Activated CD8-positive, alpha-beta T cell treated with anti-CD3 and anti-CD28 coated beads for 36 hours (primary cell): ENCODE results near the gene PNKD. TPM values are rescaled to one million over a fixed set of nuclear protein-coding genes. Genes with fewer than 3 reads are reported as not detected.

Experiments
- ATAC-seq: fragments of 200-7000 bp; cut with Tn5 transposase; one replicate; pipeline ENCODE4 v1.10.0; 2021; ENCODE audit warnings: mild to moderate bottlenecking, moderate library complexity
- CTCF ChIA-PET: fragments of 350-600 bp; sonication (Branson Sonifier 250); formaldehyde crosslinking; loops from one replicate; lab custom pipeline; 2021; ENCODE audit warnings: antibody characterized with exemption; lab: Charles Lee
- POLR2A ChIA-PET: fragments of 350-600 bp; sonication (Branson Sonifier 250); formaldehyde crosslinking; loops from one replicate; lab custom pipeline; 2021; ENCODE audit warnings: antibody characterized with exemption; lab: Charles Lee
- DNase-seq: peaks from one replicate; pipeline ENCODE4 v3.0.0-alpha.2; 2020
- H3K27ac Mint-ChIP-seq: one replicate; pipeline ENCODE4 v1.8.0; 2021; ENCODE audit warnings: mild to moderate bottlenecking, mixed read lengths
- H3K27me3 Mint-ChIP-seq: one replicate; pipeline ENCODE4 v1.8.0; 2021; ENCODE audit warnings: mixed read lengths
- H3K36me3 Mint-ChIP-seq: one replicate; pipeline ENCODE4 v1.8.0; 2021; ENCODE audit warnings: low read depth, mixed read lengths
- H3K4me1 Mint-ChIP-seq: one replicate; pipeline ENCODE4 v1.8.0; 2021; ENCODE audit warnings: low read depth, mixed read lengths
- H3K4me3 Mint-ChIP-seq: one replicate; pipeline ENCODE4 v1.8.0; 2021; ENCODE audit warnings: mild to moderate bottlenecking, moderate library complexity, mixed read lengths
- H3K9me3 Mint-ChIP-seq: one replicate; pipeline ENCODE4 v1.8.0; 2021; ENCODE audit warnings: mixed read lengths
- CTCF ChIP-seq: fragments of 200-600 bp; IDR thresholded peaks from one replicate; pipeline ENCODE4 v1.8.0; 2022; ENCODE audit warnings: antibody characterized with exemption, mild to moderate bottlenecking
- intact Hi-C: fragments of 100-400 bp; cut with micrococcal nuclease; formaldehyde crosslinking; loops from one replicate; pipeline ENCODE4 v1.10.0; 2022
- total RNA-seq, 2 experiments: library from RNA; stranded (reverse); gene quantifications; one replicate each; pipeline ENCODE4 v1.2.3, GENCODE V29; 2021

Gene PNKD
- total RNA-seq, 2 experiments from 2014 or later = 19.8 to 24.4 TPM

GRCh38 chr2:218273908-218274249, 3.6 kb downstream of the PNKD start:
- H3K27me3 Mint-ChIP-seq = no peaks in the 10 kb centered on the region
- DNase-seq (no peak), ATAC-seq (no peak)
- ChIA-PET POLR2A (interaction anchor here (7.7 to 9.4 kb wide), 2 partner anchors 11 to 16 kb away, joined by 39 to 97 read pairs; no protein-coding TSS in a partner anchor), CTCF (interaction anchor here (0.9 to 8.2 kb wide), 9 partner anchors 10 to 192 kb away, joined by 3 to 161 read pairs (median 6); partner anchors contain the start of genes ARPC2, CATIP and TMBIM1)
- intact Hi-C loops = loop anchor here (2.0 kb wide), 1 partner anchor 13 kb away; no protein-coding TSS in a partner anchor
- TF ChIP-seq CTCF = no peak
- no peak overlapping the region for H3K4me3 Mint-ChIP-seq
- no peaks in the 10 kb centered on the region for H3K9me3 Mint-ChIP-seq
- peak overlapping the region; percentile 47 for H3K27ac Mint-ChIP-seq
- H3K36me3 Mint-ChIP-seq = peaks cover 27% of the 10 kb centered on the region
- peaks cover 25% of the 10 kb centered on the region for H3K4me1 Mint-ChIP-seq

- peaks cover 21% of the 10 kb centered on the region for H3K36me3 Mint-ChIP-seq
- H3K4me1 Mint-ChIP-seq = peaks cover 20% of the 10 kb centered on the region
- DNase-seq (no peak), ATAC-seq (no peak)
- no peak overlapping the region for H3K4me3 Mint-ChIP-seq
- H3K9me3 Mint-ChIP-seq = no peaks in the 10 kb centered on the region
- peak overlapping the region; percentile 39 for H3K27ac Mint-ChIP-seq
- intact Hi-C loops = no loop called here
- TF ChIP-seq CTCF = no peak
- CTCF ChIA-PET = interaction anchor here (1.0 to 8.2 kb wide), 8 partner anchors 9 to 90 kb away, joined by 3 to 161 read pairs (median 4); partner anchors contain the start of gene TMBIM1
- POLR2A ChIA-PET = interaction anchor here (0.7 to 9.4 kb wide), 4 partner anchors 8 to 93 kb away, joined by 3 to 97 read pairs (median 22); no protein-coding TSS in a partner anchor
- no peaks in the 10 kb centered on the region for H3K27me3 Mint-ChIP-seq
These were observed 4.3 kb downstream of the PNKD start for GRCh38 chr2:218274586-218274985.

GRCh38 chr2:218275371-218276072, 5.2 kb downstream of the PNKD start:
- intact Hi-C loops = no loop called here
- Mint-ChIP-seq H3K4me3 (no peak overlapping the region), H3K27me3 (no peaks in the 10 kb centered on the region), H3K4me1 (peaks cover 21% of the 10 kb centered on the region), H3K9me3 (no peaks in the 10 kb centered on the region), H3K27ac (peak overlapping the region; percentile 39), H3K36me3 (peaks cover 26% of the 10 kb centered on the region)
- no peak for DNase-seq
- ChIA-PET CTCF (interaction anchor here (1.0 to 8.2 kb wide), 10 partner anchors 9 to 91 kb away, joined by 3 to 161 read pairs (median 4); partner anchors contain the start of genes CATIP and TMBIM1), POLR2A (interaction anchor here (0.7 to 9.4 kb wide), 6 partner anchors 9 to 121 kb away, joined by 3 to 97 read pairs (median 4); no protein-coding TSS in a partner anchor)
- ATAC-seq = no peak
- TF ChIP-seq CTCF = no peak

- Mint-ChIP-seq H3K4me1 (peaks cover 9% of the 10 kb centered on the region), H3K4me3 (no peak overlapping the region), H3K36me3 (peaks cover 29% of the 10 kb centered on the region), H3K27me3 (no peaks in the 10 kb centered on the region), H3K9me3 (no peaks in the 10 kb centered on the region), H3K27ac (peak overlapping the region; percentile 54)
- ATAC-seq = no peak
- CTCF ChIA-PET = interaction anchor here (7.5 to 8.2 kb wide), 2 partner anchors 7 to 16 kb away, joined by 125 to 161 read pairs; partner anchors contain the start of gene TMBIM1
- POLR2A ChIA-PET = interaction anchor here (7.7 to 9.4 kb wide), 2 partner anchors 8 to 13 kb away, joined by 39 to 97 read pairs; no protein-coding TSS in a partner anchor
- TF ChIP-seq CTCF = no peak
- no peak for DNase-seq
- intact Hi-C loops = no loop called here
These were observed 6.9 kb downstream of the PNKD start for GRCh38 chr2:218276986-218277755.
